Loucy (cell line): Measurements from ENCODE around the gene C5AR2.

ENCODE experiments used
- EZH2phosphoT487 ChIP-seq: fragments of 200-600 bp; IDR thresholded peaks from 2 replicates; pipeline ENCODE4 v1.6.1; 2018; ENCODE audit warnings: antibody characterized with exemption, mild to moderate bottlenecking, moderate library complexity, borderline replicate concordance
- TF ChIP-seq, protein P1 (sequence below): fragments of 200-600 bp; sonication (generic); conservative IDR thresholded peaks from 2 replicates; pipeline ENCODE4 v1.5.1; 2014; ENCODE audit warnings: mild to moderate bottlenecking, antibody characterized with exemption, low read length

DNA sequence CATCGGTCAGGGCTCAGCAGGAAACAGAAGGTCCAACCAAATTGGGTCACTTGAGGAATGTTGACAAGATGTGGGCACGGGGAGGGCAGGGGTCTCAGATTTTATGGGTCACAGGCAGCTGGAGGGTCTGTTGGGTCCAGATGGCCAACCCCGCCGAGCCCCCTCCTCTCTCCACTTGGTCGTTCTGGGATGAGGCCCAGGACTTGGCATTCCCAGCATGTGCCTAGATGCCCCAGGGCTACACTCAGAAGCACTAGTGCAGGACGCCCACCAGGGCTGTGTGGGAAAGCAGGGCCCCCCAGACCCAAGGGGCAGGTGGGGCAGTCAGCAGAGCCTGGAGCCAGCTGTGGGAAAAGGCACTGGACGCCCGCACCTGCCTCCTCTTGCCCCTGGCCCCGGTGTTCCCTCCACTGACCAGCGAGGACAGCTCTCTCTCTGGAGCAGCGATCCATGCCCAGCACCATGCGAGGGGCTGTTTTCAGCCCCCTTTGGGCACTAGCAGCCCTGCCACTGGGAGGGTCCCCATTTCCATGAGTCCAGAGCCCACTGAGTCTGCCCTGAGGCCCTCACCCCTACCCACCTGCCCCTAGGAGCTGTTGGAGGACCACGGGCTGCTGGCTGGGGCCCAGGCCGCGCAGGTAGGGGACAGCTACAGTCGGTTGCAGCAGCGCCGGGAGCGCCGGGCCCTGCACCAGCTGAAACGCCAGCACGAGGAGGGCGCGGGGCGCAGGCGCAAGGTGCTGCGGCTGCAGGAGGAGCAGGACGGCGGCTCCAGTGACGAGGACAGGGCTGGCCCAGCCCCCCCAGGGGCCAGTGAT lies 43.1 kb downstream of the C5AR2 start:
- TF ChIP-seq, protein P1, sequence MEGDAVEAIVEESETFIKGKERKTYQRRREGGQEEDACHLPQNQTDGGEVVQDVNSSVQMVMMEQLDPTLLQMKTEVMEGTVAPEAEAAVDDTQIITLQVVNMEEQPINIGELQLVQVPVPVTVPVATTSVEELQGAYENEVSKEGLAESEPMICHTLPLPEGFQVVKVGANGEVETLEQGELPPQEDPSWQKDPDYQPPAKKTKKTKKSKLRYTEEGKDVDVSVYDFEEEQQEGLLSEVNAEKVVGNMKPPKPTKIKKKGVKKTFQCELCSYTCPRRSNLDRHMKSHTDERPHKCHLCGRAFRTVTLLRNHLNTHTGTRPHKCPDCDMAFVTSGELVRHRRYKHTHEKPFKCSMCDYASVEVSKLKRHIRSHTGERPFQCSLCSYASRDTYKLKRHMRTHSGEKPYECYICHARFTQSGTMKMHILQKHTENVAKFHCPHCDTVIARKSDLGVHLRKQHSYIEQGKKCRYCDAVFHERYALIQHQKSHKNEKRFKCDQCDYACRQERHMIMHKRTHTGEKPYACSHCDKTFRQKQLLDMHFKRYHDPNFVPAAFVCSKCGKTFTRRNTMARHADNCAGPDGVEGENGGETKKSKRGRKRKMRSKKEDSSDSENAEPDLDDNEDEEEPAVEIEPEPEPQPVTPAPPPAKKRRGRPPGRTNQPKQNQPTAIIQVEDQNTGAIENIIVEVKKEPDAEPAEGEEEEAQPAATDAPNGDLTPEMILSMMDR = no peak
- no peak for TF ChIP-seq EZH2phosphoT487
